Measurements from ENCODE around the gene ADGRD2. TPM values are rescaled to one million over a fixed set of nuclear protein-coding genes. Genes with fewer than 3 reads are reported as not detected.

Gene ADGRD2
- total RNA-seq, 1 donor from 2014 or later: not detected

DNA sequence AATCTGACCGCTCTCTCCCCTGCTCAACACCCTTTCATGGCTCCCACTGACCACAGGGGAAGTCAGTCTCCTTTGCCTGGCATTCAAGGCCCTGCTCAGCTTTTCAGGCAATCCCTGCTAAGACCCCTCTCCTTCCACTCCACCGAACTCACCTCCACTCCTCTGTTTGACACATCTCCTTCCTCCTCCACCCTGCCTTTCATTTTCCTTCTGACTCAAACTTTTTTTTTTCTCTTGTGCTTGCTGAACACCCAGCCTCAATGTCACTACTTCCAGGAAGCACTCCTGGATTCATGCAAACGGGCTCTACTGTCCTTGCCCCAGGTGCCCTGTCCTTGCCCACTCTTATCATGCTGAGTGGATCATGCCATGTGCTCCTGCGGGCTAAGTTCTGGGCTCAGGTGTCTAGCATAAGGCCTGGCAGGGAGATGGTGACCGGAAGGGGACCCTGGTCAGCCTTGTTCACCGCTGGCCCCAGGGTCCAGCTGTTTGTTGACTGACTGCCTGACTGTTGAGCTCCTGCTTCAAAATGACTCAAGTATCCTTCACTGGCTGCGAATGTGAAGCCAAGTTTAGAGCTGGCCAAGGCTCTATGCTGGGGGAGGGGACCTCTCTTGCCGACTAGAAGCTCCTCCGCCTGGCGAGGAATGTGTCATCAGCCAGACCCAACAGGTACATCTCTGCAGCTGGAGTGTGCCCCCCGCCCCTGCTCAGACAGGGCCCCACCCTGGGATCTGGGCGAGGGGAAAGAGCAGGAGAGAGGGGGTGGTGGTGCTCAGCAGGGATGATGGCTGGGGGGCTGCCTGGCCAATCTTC is 50.8 kb downstream of the ADGRD2 start:
- peaks cover 10% of the 10 kb centered on the region for H3K4me1 Mint-ChIP-seq
- H3K9me3 Mint-ChIP-seq: no peaks in the 10 kb centered on the region
- H3K27ac Mint-ChIP-seq: no peak overlapping the region
- ChIA-PET POLR2A (no interaction called here), CTCF (no interaction called here)
- TF ChIP-seq, protein P1, sequence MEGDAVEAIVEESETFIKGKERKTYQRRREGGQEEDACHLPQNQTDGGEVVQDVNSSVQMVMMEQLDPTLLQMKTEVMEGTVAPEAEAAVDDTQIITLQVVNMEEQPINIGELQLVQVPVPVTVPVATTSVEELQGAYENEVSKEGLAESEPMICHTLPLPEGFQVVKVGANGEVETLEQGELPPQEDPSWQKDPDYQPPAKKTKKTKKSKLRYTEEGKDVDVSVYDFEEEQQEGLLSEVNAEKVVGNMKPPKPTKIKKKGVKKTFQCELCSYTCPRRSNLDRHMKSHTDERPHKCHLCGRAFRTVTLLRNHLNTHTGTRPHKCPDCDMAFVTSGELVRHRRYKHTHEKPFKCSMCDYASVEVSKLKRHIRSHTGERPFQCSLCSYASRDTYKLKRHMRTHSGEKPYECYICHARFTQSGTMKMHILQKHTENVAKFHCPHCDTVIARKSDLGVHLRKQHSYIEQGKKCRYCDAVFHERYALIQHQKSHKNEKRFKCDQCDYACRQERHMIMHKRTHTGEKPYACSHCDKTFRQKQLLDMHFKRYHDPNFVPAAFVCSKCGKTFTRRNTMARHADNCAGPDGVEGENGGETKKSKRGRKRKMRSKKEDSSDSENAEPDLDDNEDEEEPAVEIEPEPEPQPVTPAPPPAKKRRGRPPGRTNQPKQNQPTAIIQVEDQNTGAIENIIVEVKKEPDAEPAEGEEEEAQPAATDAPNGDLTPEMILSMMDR (IDR thresholded peaks at IDR 0.05): no peak
- no peak for ATAC-seq (ENCODE audit: low read depth)
- H3K4me3 Mint-ChIP-seq: no peak overlapping the region
- intact Hi-C loops (cut with micrococcal nuclease): no loop called here
- DNase-seq: no peak
- H3K36me3 Mint-ChIP-seq (ENCODE audit: low read depth): no peaks in the 10 kb centered on the region
- peaks cover 24% of the 10 kb centered on the region for H3K27me3 Mint-ChIP-seq

DNA sequence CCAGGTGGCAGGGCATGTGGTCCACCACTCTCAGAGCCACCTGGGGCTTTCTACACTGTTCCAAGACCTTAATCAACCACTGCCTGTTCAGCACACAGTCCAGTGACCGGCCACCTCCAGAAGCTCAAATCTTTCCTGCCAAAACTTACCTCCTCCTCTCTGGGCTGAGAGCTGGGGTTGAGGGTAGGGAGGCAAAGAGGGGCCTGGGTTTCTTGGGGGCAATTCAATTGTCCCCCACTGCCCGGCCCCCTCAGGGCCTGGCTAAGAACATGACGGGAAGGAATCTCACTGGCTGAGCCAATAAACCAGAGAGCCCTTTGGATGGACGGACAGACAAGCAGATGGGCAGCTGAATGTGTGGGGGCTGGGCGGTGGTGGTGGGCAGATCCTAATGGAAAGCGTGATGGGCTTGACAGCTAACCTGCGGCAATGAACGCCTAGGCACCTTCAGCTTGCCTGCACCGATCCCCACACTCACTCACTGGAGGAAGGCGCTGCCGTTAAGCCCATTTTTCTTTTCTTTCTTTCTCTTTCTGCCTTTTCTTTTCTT is 51.6 kb downstream of the ADGRD2 start:
- peaks cover 30% of the 10 kb centered on the region for H3K27me3 Mint-ChIP-seq
- H3K27ac Mint-ChIP-seq: no peak overlapping the region
- H3K4me3 Mint-ChIP-seq: no peak overlapping the region
- H3K36me3 Mint-ChIP-seq (ENCODE audit: low read depth): no peaks in the 10 kb centered on the region
- H3K4me1 Mint-ChIP-seq: peaks cover 6% of the 10 kb centered on the region
- ATAC-seq (ENCODE audit: low read depth) (no peak), DNase-seq (no peak)
- intact Hi-C loops (cut with micrococcal nuclease): no loop called here
- H3K9me3 Mint-ChIP-seq: no peaks in the 10 kb centered on the region
- CTCF ChIA-PET: no interaction called here
- TF ChIP-seq, protein P1 (IDR thresholded peaks at IDR 0.05): no peak
- POLR2A ChIA-PET: no interaction called here

DNA sequence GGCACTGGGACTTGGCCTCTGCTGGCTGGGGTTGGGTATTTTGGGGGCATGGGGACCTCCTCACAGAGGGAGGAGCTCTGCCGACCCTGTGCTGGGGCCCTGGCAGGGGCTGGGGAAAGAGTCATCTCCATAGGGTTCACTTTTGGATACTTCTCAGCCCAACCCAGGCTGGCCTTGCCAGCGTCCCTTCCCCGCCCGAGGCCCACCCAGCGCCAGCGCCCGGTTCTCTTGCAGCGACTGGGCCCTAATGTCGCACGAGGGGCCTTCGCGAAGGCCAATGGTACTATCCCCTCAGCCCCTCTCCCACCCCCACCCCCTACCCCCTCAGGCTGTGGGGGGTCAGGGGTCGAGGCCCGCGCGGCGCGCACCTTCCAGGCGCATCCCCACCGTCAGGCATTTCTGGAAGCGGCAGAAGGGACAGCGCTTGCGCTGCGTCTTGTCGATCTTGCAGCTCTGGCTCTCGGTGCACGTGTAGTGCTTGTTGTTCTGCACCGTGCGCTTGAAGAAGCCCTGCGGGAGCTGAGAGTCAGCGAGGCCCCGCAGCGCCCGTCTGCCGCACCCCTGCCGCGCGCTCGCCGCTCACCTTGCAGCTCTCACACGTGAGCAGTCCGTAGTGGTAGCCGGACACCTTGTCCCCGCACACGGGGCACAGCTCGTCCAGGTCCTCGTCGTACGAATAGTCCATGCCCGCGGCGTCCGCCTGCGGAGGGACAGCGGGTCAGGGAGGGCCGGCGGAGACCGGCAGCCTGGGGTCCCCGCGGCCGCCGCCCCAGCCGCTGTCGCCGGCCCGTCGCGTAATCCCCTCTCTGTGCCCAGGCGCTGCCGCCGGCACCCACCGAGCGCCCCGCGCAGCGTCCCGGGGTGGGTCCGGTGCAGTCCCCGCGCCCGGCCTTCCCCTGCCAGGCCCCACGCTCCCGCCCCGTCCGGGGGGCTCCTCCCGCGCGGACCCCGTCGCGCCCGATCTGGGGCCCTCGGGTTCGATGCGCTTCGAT is 52.8 kb downstream of the ADGRD2 start:
- POLR2A ChIA-PET: no interaction called here
- CTCF ChIA-PET: no interaction called here
- peaks cover 30% of the 10 kb centered on the region for H3K27me3 Mint-ChIP-seq
- H3K27ac Mint-ChIP-seq: no peak overlapping the region
- H3K4me1 Mint-ChIP-seq: peaks cover 6% of the 10 kb centered on the region
- ATAC-seq (ENCODE audit: low read depth) (no peak), DNase-seq (no peak)
- no peaks in the 10 kb centered on the region for H3K36me3 Mint-ChIP-seq (ENCODE audit: low read depth)
- H3K4me3 Mint-ChIP-seq: no peak overlapping the region
- H3K9me3 Mint-ChIP-seq: no peaks in the 10 kb centered on the region
- TF ChIP-seq, protein P1 (IDR thresholded peaks at IDR 0.05): no peak
- intact Hi-C loops (cut with micrococcal nuclease): no loop called here

DNA sequence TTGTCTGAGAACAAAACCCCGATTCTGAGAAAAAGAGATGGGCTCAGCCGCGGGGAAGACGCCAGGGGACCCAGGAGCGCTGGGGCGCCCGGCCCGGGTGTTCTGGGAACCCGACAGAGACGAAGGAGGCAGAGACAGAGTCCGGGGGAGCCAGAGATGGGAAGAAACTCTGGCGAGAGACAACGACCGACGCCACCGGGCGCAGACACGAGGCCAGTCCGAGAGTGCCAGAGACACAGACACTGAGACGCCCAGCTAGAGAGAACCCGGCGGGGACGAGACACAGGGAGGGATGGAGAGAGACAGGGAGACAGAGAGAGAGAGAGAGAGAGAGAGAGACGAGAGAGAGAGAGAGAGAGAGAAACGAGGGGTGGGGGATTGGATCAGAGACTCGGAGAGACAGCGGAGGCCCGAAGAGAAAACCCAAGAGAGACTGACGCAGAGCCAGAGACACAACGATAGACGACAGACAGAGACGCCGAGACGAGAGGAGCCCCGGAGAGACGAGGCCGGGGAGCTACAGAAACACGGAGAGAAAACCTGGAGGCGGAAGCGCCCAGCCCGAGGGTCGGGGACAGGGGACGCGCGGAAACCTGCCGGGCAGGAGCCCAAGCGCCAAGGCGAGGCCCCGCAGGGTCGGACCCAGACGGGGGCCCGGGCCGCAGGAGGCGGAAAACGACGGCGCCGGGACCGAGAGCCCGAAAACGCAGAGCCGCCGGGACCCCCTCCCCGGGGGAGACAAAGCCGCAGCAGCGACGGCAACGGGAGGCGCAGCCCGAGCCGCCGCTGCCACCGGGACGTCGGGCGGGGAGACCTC is 53.7 kb downstream of the ADGRD2 start:
- Mint-ChIP-seq H3K9me3 (no peaks in the 10 kb centered on the region), H3K36me3 (ENCODE audit: low read depth) (no peaks in the 10 kb centered on the region), H3K4me1 (peaks cover 6% of the 10 kb centered on the region), H3K4me3 (peak overlapping the region; percentile 78), H3K27me3 (peaks cover 34% of the 10 kb centered on the region), H3K27ac (no peak overlapping the region)
- TF ChIP-seq, protein P1 (IDR thresholded peaks at IDR 0.05): no peak
- ATAC-seq (ENCODE audit: low read depth): no peak
- POLR2A ChIA-PET: no interaction called here
- CTCF ChIA-PET: no interaction called here
- intact Hi-C loops (cut with micrococcal nuclease): no loop called here
- no peak for DNase-seq
